Spleen (tissue), 11 donors: ENCODE results near the gene ATG5. TPM values are rescaled to one million over a fixed set of nuclear protein-coding genes. Genes with fewer than 3 reads are reported as not detected.

Source experiments
- DNase-seq: peaks from one replicate; pipeline ENCODE4 v3.0.0-alpha.2; 2020
- H3K27ac ChIP-seq, 8 donors: fragments of 200-600 bp; sonication (generic) in 7 of 8; 1 replicate in 4 of 8; 2 replicates in 4 of 8; pipeline versions ENCODE4 v1.5.0 to v1.8.0; 2016 to 2021; ENCODE audit warnings: inconsistent platforms in 4 of 8, mild to moderate bottlenecking in 4 of 8, moderate library complexity in 1 of 8
- H3K27me3 ChIP-seq, 7 donors: fragments of 200-600 bp; sonication (generic) in 6 of 7; replicated peaks in 1 of 7; 1 replicate in 4 of 7; 2 replicates in 3 of 7; pipeline versions ENCODE4 v1.5.0 to v1.8.0; 2016 to 2021; ENCODE audit warnings: inconsistent platforms in 3 of 7, mild to moderate bottlenecking in 1 of 7
- H3K36me3 ChIP-seq, 6 donors: fragments of 200-600 bp; sonication (generic) in 5 of 6; 1 replicate in 4 of 6; 2 replicates in 2 of 6; pipeline versions ENCODE4 v1.5.0 to v1.8.0; 2016 to 2021; ENCODE audit warnings: inconsistent platforms in 2 of 6
- H3K4me1 ChIP-seq, 6 donors: fragments of 200-600 bp; sonication (generic) in 5 of 6; 1 replicate in 3 of 6; 2 replicates in 3 of 6; pipeline versions ENCODE4 v1.5.0 to v1.8.0; 2016 to 2021; ENCODE audit warnings: inconsistent platforms in 3 of 6
- H3K4me3 ChIP-seq, 8 donors: fragments of 200-600 bp; sonication (generic) in 7 of 8; 1 replicate in 4 of 8; 2 replicates in 4 of 8; pipeline versions ENCODE4 v1.5.0 to v1.8.0; 2016 to 2021; ENCODE audit warnings: inconsistent platforms in 4 of 8, mild to moderate bottlenecking in 4 of 8, moderate library complexity in 2 of 8
- H3K9me3 ChIP-seq, 8 donors: fragments of 200-600 bp; sonication (generic) in 7 of 8; 1 replicate in 4 of 8; 2 replicates in 4 of 8; pipeline versions ENCODE4 v1.5.0 to v1.8.0; 2016 to 2021; ENCODE audit warnings: inconsistent platforms in 4 of 8
- CTCF ChIP-seq, 11 experiments: fragments of 200-600 bp in 7 of 11; fragments of 450-650 bp in 4 of 11; sonication (generic) in 4 of 11; IDR thresholded peaks in 8 of 11; conservative IDR thresholded peaks in 3 of 11; 1 replicate in 7 of 11; 2 replicates in 4 of 11; pipeline versions ENCODE4 v1.4.0 to v1.8.0; 2016 to 2021; ENCODE audit warnings: antibody characterized with exemption in 11 of 11, inconsistent platforms in 4 of 11, mild to moderate bottlenecking in 1 of 11
- POLR2A ChIP-seq, 3 donors: fragments of 450-650 bp; IDR thresholded peaks; one replicate each; pipeline ENCODE4 v1.5.1; 2017; ENCODE audit warnings: antibody characterized with exemption in 3 of 3, mild to moderate bottlenecking in 1 of 3
- POLR2AphosphoS5 ChIP-seq, 3 donors: sonication (generic); formaldehyde crosslinking; IDR thresholded peaks; one replicate each; pipeline ENCODE4 v1.5.1; 2017; ENCODE audit warnings: antibody characterized with exemption in 3 of 3
- WGBS, 5 donors: extraction: QIAGEN DNeasy Blood & Tissue Kit in 3 of 5; methylation state at CpG; one replicate each; pipeline versions ENCODE4 v1.1.5 to v1.1.7; 2013 to 2018; 5-methylcytosine and 5-hydroxymethylcytosine counted together
- intact Hi-C: fragments of 100-400 bp; cut with DNase I; formaldehyde crosslinking; loops from one replicate; pipeline ENCODE4 v1.15.0; 2023; ENCODE audit warnings: low total_unique reads
- polyA plus RNA-seq, 3 donors: library from polyadenylated mRNA; stranded (reverse); fragments of 200-250 nt; gene quantifications; one replicate each; pipeline ENCODE4 v1.2.1, GENCODE V29; 2013
- small RNA-seq, 4 donors: library from RNA; depleted of rRNA; stranded (forward); fragments of <200 nt; gene quantifications; one replicate each; pipeline ENCODE3, GENCODE V24; 2016
- total RNA-seq, 7 donors: library from RNA; depleted of rRNA in 3 of 7; stranded (reverse); fragments of >200 nt in 3 of 7; fragmentation: NEBNext Ultra II Directional in 4 of 7; extraction: Animal tissue kit (Norgen Biotek cat#: 25700) in 4 of 7; gene quantifications; one replicate each; pipeline versions ENCODE4 v1.1.0 to v1.2.1, GENCODE V29; 2016 to 2021
- donor health status: healthy with polysubstance abuse.
- donor health status: DM: no; HTN: no; CAD: no; lungs with moderate emphysema.
- donor health status: DM: no; HTN: no; CAD: no.
- donor health status: Bipolar disorder and iron deficiency.
- donor health status: healthy.
- donor health status: DM: no; HTN: no; CAD: no.
- donor health status: DM: yes; HTN: yes; CAD: no.

The ATG5 gene
- total and polyA plus RNA-seq, 10 donors, result 12.1 to 41.6 (median 27.7) TPM

- DNase-seq, result no peak
- H3K4me1 ChIP-seq, result no peaks in the 10 kb centered on the region
- TF ChIP-seq POLR2AphosphoS5 (IDR thresholded peaks at IDR 0.05) (no peak), POLR2A (IDR thresholded peaks at IDR 0.05) (no peak), CTCF (IDR thresholded peaks at IDR 0.05 in 8 of 11, conservative IDR thresholded peaks at IDR 0.05 in 3 of 11) (no peak)
- no peaks in the 10 kb centered on the region for H3K9me3 ChIP-seq
- intact Hi-C loops, result no loop called here
- no peaks in the 10 kb centered on the region for H3K27me3 ChIP-seq
- H3K27ac ChIP-seq, result no peak overlapping the region
- H3K4me3 ChIP-seq, result no peak overlapping the region
- no peaks in the 10 kb centered on the region for H3K36me3 ChIP-seq
- WGBS, 5 donors, result 76 to 86% (median 82%) methylated on average over 18 of the region's 18 CpGs
These were observed 190.5 kb downstream of the ATG5 start for GRCh38 chr6:106134906-106135634.

Small RNAs within 50 kb of the gene (small RNA-seq; reads per million reads assigned to genes)
- 0 reads per million in 4 donors for gene RF00015
- gene RN7SL47P, result 0 to 0.07 (median 0) reads per million in 4 donors
- gene RNU6-344P, result 0 reads per million in 4 donors

Other genes starting within 250 kb of the ATG5 start
- gene PRDM1, start 239.4 kb downstream of the ATG5 start, total RNA-seq, result 10 to 100 TPM; 35.7 to 63.7 (median 45.4) TPM
- gene PRDM1, start 239.4 kb downstream of the ATG5 start, polyA plus RNA-seq, result 1 to 10 TPM; 2.2 to 3.7 (median 2.5) TPM
- 10 to 100 TPM; 24.1 to 39.1 (median 29.9) TPM for gene CRYBG1, start 35.0 kb upstream of the ATG5 start, total RNA-seq
- gene CRYBG1, start 35.0 kb upstream of the ATG5 start, polyA plus RNA-seq, result 1 to 10 TPM; 5.6 to 8.1 (median 7.2) TPM